Measurements from ENCODE around the gene LAMA5.

Gene LAMA5

GRCh38 chr20:62314339-62314638, 52.8 kb downstream of the LAMA5 start:
- in situ Hi-C loops (cut with HindIII; ENCODE audit: low pct_ligation_motif_present, low pct_unique_long_range_greater_than_20kb, low sequenced_read_pairs), result no loop called here
- DNase-seq, result no peak

GRCh38 chr20:62313460-62314338, 53.4 kb downstream of the LAMA5 start:
- no peak for DNase-seq
- in situ Hi-C loops (cut with HindIII; ENCODE audit: low pct_ligation_motif_present, low pct_unique_long_range_greater_than_20kb, low sequenced_read_pairs), result no loop called here

GRCh38 chr20:62313021-62313420, 54.1 kb downstream of the LAMA5 start:
- DNase-seq, result no peak
- in situ Hi-C loops (cut with HindIII; ENCODE audit: low pct_ligation_motif_present, low pct_unique_long_range_greater_than_20kb, low sequenced_read_pairs), result no loop called here

GRCh38 chr20:62312662-62312977, 54.5 kb downstream of the LAMA5 start:
- no peak for DNase-seq
- in situ Hi-C loops (cut with HindIII; ENCODE audit: low pct_ligation_motif_present, low pct_unique_long_range_greater_than_20kb, low sequenced_read_pairs), result no loop called here

- DNase-seq, result no peak
Measured at GRCh38 chr20:62311832-62312661, 55.1 kb downstream of the LAMA5 start.

GRCh38 chr20:62311150-62311549, 56.0 kb downstream of the LAMA5 start:
- DNase-seq, result no peak
- in situ Hi-C loops (cut with HindIII; ENCODE audit: low pct_ligation_motif_present, low pct_unique_long_range_greater_than_20kb, low sequenced_read_pairs), result no loop called here

More at GRCh38 chr20:62311832-62312661, 55.1 kb downstream of the LAMA5 start:
- in situ Hi-C loops (cut with HindIII; ENCODE audit: low pct_ligation_motif_present, low pct_unique_long_range_greater_than_20kb, low sequenced_read_pairs), result no loop called here

- no peak for DNase-seq
- in situ Hi-C loops (cut with HindIII; ENCODE audit: low pct_ligation_motif_present, low pct_unique_long_range_greater_than_20kb, low sequenced_read_pairs), result no loop called here
Measured at GRCh38 chr20:62310757-62311121, 56.4 kb downstream of the LAMA5 start.

GRCh38 chr20:62309947-62310756, 57.0 kb downstream of the LAMA5 start:
- in situ Hi-C loops (cut with HindIII; ENCODE audit: low pct_ligation_motif_present, low pct_unique_long_range_greater_than_20kb, low sequenced_read_pairs), result no loop called here

GRCh38 chr20:62309198-62309944, 57.7 kb downstream of the LAMA5 start:
- DNase-seq, result no peak
- in situ Hi-C loops (cut with HindIII; ENCODE audit: low pct_ligation_motif_present, low pct_unique_long_range_greater_than_20kb, low sequenced_read_pairs), result no loop called here

More at GRCh38 chr20:62309947-62310756, 57.0 kb downstream of the LAMA5 start:
- no peak for DNase-seq

- in situ Hi-C loops (cut with HindIII; ENCODE audit: low pct_ligation_motif_present, low pct_unique_long_range_greater_than_20kb, low sequenced_read_pairs), result no loop called here
- no peak for DNase-seq
Measured at GRCh38 chr20:62308102-62308822, 58.9 kb downstream of the LAMA5 start.

GRCh38 chr20:62307226-62308101, 59.6 kb downstream of the LAMA5 start:
- DNase-seq, result no peak
- in situ Hi-C loops (cut with HindIII; ENCODE audit: low pct_ligation_motif_present, low pct_unique_long_range_greater_than_20kb, low sequenced_read_pairs), result no loop called here

GRCh38 chr20:62306414-62307187, 60.5 kb downstream of the LAMA5 start:
- DNase-seq, result no peak
- in situ Hi-C loops (cut with HindIII; ENCODE audit: low pct_ligation_motif_present, low pct_unique_long_range_greater_than_20kb, low sequenced_read_pairs), result no loop called here

GRCh38 chr20:62305765-62306413, 61.2 kb downstream of the LAMA5 start:
- no peak for DNase-seq
- in situ Hi-C loops (cut with HindIII; ENCODE audit: low pct_ligation_motif_present, low pct_unique_long_range_greater_than_20kb, low sequenced_read_pairs), result no loop called here

GRCh38 chr20:62305149-62305764, 61.9 kb downstream of the LAMA5 start:
- no peak for DNase-seq
- in situ Hi-C loops (cut with HindIII; ENCODE audit: low pct_ligation_motif_present, low pct_unique_long_range_greater_than_20kb, low sequenced_read_pairs), result no loop called here

GRCh38 chr20:62304331-62305148, 62.6 kb downstream of the LAMA5 start:
- in situ Hi-C loops (cut with HindIII; ENCODE audit: low pct_ligation_motif_present, low pct_unique_long_range_greater_than_20kb, low sequenced_read_pairs), result no loop called here
- DNase-seq, result no peak
